ENCODE data around the gene DCAF6.

- TF ChIP-seq EP300 (IDR thresholded peaks at IDR 0.05) = no peak
- TF ChIP-seq, protein P1, sequence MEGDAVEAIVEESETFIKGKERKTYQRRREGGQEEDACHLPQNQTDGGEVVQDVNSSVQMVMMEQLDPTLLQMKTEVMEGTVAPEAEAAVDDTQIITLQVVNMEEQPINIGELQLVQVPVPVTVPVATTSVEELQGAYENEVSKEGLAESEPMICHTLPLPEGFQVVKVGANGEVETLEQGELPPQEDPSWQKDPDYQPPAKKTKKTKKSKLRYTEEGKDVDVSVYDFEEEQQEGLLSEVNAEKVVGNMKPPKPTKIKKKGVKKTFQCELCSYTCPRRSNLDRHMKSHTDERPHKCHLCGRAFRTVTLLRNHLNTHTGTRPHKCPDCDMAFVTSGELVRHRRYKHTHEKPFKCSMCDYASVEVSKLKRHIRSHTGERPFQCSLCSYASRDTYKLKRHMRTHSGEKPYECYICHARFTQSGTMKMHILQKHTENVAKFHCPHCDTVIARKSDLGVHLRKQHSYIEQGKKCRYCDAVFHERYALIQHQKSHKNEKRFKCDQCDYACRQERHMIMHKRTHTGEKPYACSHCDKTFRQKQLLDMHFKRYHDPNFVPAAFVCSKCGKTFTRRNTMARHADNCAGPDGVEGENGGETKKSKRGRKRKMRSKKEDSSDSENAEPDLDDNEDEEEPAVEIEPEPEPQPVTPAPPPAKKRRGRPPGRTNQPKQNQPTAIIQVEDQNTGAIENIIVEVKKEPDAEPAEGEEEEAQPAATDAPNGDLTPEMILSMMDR (IDR thresholded peaks at IDR 0.05) = no peak
These were observed 58.1 kb downstream of the DCAF6 start for GRCh38 chr1:167994560-167994959.

Measured in gastroesophageal sphincter (tissue), 3 donors.